ENCODE measurements around the gene MCRIP1.

MCRIP1 gene

GRCh38 chr17:81838753-81839255 is 5.7 kb upstream of the MCRIP1 start:
- no peak for TF ChIP-seq CTCF (IDR thresholded peaks at IDR 0.05)
- Histone ChIP-seq H3K4me3 (no peak overlapping the region), H3K27ac (no peak overlapping the region)
- DNase-seq (ENCODE audit: low spot score) = no peak

GRCh38 chr17:81837641-81838040 is 4.5 kb upstream of the MCRIP1 start:
- DNase-seq (ENCODE audit: low spot score) = no peak
- TF ChIP-seq CTCF (IDR thresholded peaks at IDR 0.05) = no peak
- H3K4me3 ChIP-seq = no peak overlapping the region
- H3K27ac ChIP-seq = no peak overlapping the region

- Histone ChIP-seq H3K4me3 (peak within 1 kb of the TSS; percentile 91), H3K27ac (no peak within 1 kb of the TSS)
- no peak for TF ChIP-seq CTCF (IDR thresholded peaks at IDR 0.05)
- DNase-seq (ENCODE audit: low spot score) = no peak
Observed at GRCh38 chr17:81834831-81835267, 1.8 kb upstream of the MCRIP1 start, which contains the start of gene PPP1R27. TSS of gene PPP1R27 (minus strand) at chr17:81835050. CDS start at chr17:81834953, 97 bp downstream.

- peak overlapping the region; percentile 81 to 94 for H3K27ac ChIP-seq
- DNase-seq (ENCODE audit: low spot score) = no peak
- TF ChIP-seq CTCF (IDR thresholded peaks at IDR 0.05) = no peak
- H3K4me3 ChIP-seq = peak overlapping the region; percentile 91
Observed at GRCh38 chr17:81833921-81834830, 1.1 kb upstream of the MCRIP1 start.

GRCh38 chr17:81832608-81833159 is 407 bp downstream of the MCRIP1 start:
- DNase-seq (ENCODE audit: low spot score) = peak; percentile 81
- peak overlapping the region; percentile 91 for H3K4me3 ChIP-seq
- no peak for TF ChIP-seq CTCF (IDR thresholded peaks at IDR 0.05)
- peak overlapping the region; percentile 93 to 94 for H3K27ac ChIP-seq

- Histone ChIP-seq H3K4me3 (peak overlapping the region; percentile 91), H3K27ac (peak overlapping the region; percentile 93 to 94)
- TF ChIP-seq CTCF (IDR thresholded peaks at IDR 0.05) = no peak
- no peak for DNase-seq (ENCODE audit: low spot score)
Observed at GRCh38 chr17:81831957-81832607, 1.0 kb downstream of the MCRIP1 start.
